Activated CD8-positive, alpha-beta T cell treated with anti-CD3 and anti-CD28 coated beads for 36 hours (primary cell): ENCODE data around the gene MYPN. TPM values are rescaled to one million over a fixed set of nuclear protein-coding genes. Genes with fewer than 3 reads are reported as not detected.
A peak's percentile ranks its signal among the peaks of the same experiment; 100 is the strongest.

Experiments
- ATAC-seq: fragments of 200-7000 bp; cut with Tn5 transposase; one replicate; pipeline ENCODE4 v1.10.0; 2021; ENCODE audit warnings: mild to moderate bottlenecking, moderate library complexity
- CTCF ChIA-PET: fragments of 350-600 bp; sonication (Branson Sonifier 250); formaldehyde crosslinking; loops from one replicate; lab custom pipeline; 2021; ENCODE audit warnings: antibody characterized with exemption; lab: Charles Lee
- POLR2A ChIA-PET: fragments of 350-600 bp; sonication (Branson Sonifier 250); formaldehyde crosslinking; loops from one replicate; lab custom pipeline; 2021; ENCODE audit warnings: antibody characterized with exemption; lab: Charles Lee
- DNase-seq: peaks from one replicate; pipeline ENCODE4 v3.0.0-alpha.2; 2020
- H3K27ac Mint-ChIP-seq: one replicate; pipeline ENCODE4 v1.8.0; 2021; ENCODE audit warnings: mild to moderate bottlenecking, mixed read lengths
- H3K27me3 Mint-ChIP-seq: one replicate; pipeline ENCODE4 v1.8.0; 2021; ENCODE audit warnings: mixed read lengths
- H3K36me3 Mint-ChIP-seq: one replicate; pipeline ENCODE4 v1.8.0; 2021; ENCODE audit warnings: low read depth, mixed read lengths
- H3K4me1 Mint-ChIP-seq: one replicate; pipeline ENCODE4 v1.8.0; 2021; ENCODE audit warnings: low read depth, mixed read lengths
- H3K4me3 Mint-ChIP-seq: one replicate; pipeline ENCODE4 v1.8.0; 2021; ENCODE audit warnings: mild to moderate bottlenecking, moderate library complexity, mixed read lengths
- H3K9me3 Mint-ChIP-seq: one replicate; pipeline ENCODE4 v1.8.0; 2021; ENCODE audit warnings: mixed read lengths
- CTCF ChIP-seq: fragments of 200-600 bp; IDR thresholded peaks from one replicate; pipeline ENCODE4 v1.8.0; 2022; ENCODE audit warnings: antibody characterized with exemption, mild to moderate bottlenecking
- intact Hi-C: fragments of 100-400 bp; cut with micrococcal nuclease; formaldehyde crosslinking; loops from one replicate; pipeline ENCODE4 v1.10.0; 2022
- total RNA-seq, 2 experiments: library from RNA; stranded (reverse); gene quantifications; one replicate each; pipeline ENCODE4 v1.2.3, GENCODE V29; 2021

The MYPN gene
- total RNA-seq, 2 experiments from 2014 or later = not detected

- intact Hi-C loops = no loop called here
- DNase-seq (no peak), ATAC-seq (no peak)
- Mint-ChIP-seq H3K4me1 (no peaks in the 10 kb centered on the region), H3K27ac (no peak overlapping the region), H3K27me3 (no peaks in the 10 kb centered on the region), H3K36me3 (no peaks in the 10 kb centered on the region), H3K9me3 (no peaks in the 10 kb centered on the region), H3K4me3 (no peak overlapping the region)
- CTCF ChIA-PET = interaction anchor here (2.2 kb wide), 1 partner anchor 10 kb away, joined by 24 read pairs; no protein-coding TSS in a partner anchor
- no peak for TF ChIP-seq CTCF
- POLR2A ChIA-PET = interaction anchor here (0.6 to 1.0 kb wide), 3 partner anchors 37 to 418 kb away, joined by 3 to 5 read pairs (median 4); no protein-coding TSS in a partner anchor
Measured at GRCh38 chr10:68222391-68222790, 113.1 kb downstream of the MYPN start.

- Mint-ChIP-seq H3K27me3 (peaks cover 8% of the 10 kb centered on the region), H3K27ac (no peak overlapping the region), H3K36me3 (no peaks in the 10 kb centered on the region), H3K4me1 (no peaks in the 10 kb centered on the region), H3K9me3 (no peaks in the 10 kb centered on the region), H3K4me3 (no peak overlapping the region)
- POLR2A ChIA-PET = interaction anchor here (0.9 to 1.6 kb wide), 3 partner anchors 14 to 108 kb away, joined by 4 to 5 read pairs (median 4); partner anchors contain the start of genes HNRNPH3 and PBLD
- intact Hi-C loops = no loop called here
- TF ChIP-seq CTCF = no peak
- CTCF ChIA-PET = interaction anchor here (1.0 to 2.2 kb wide), 3 partner anchors 11 to 110 kb away, joined by 3 to 24 read pairs (median 5); partner anchors contain the start of gene PBLD
- ATAC-seq (peak; percentile 27), DNase-seq (peak; percentile 16)
Measured at GRCh38 chr10:68223535-68224165, 114.4 kb downstream of the MYPN start.

- Mint-ChIP-seq H3K9me3 (no peaks in the 10 kb centered on the region), H3K27me3 (peaks cover 12% of the 10 kb centered on the region)
Measured at GRCh38 chr10:68224810-68225209, 115.5 kb downstream of the MYPN start.

GRCh38 chr10:68230268-68230667 is 121.0 kb downstream of the MYPN start:
- H3K27me3 Mint-ChIP-seq = peaks cover 37% of the 10 kb centered on the region
- no peak overlapping the region for H3K4me3 Mint-ChIP-seq
- no peaks in the 10 kb centered on the region for H3K9me3 Mint-ChIP-seq
- DNase-seq (no peak), ATAC-seq (no peak)
- POLR2A ChIA-PET = interaction anchor here (1.3 kb wide), 1 partner anchor 98 kb away, joined by 3 read pairs; no protein-coding TSS in a partner anchor
- peaks cover 7% of the 10 kb centered on the region for H3K4me1 Mint-ChIP-seq
- H3K27ac Mint-ChIP-seq = no peak overlapping the region
- intact Hi-C loops = loop anchor here (5.0 kb wide), 1 partner anchor 117 kb away; no protein-coding TSS in a partner anchor
- CTCF ChIA-PET = interaction anchor here (0.8 to 2.6 kb wide), 5 partner anchors 10 to 118 kb away, joined by 3 to 8 read pairs (median 7); no protein-coding TSS in a partner anchor
- no peak for TF ChIP-seq CTCF
- no peaks in the 10 kb centered on the region for H3K36me3 Mint-ChIP-seq

More at GRCh38 chr10:68224810-68225209, 115.5 kb downstream of the MYPN start:
- Mint-ChIP-seq H3K36me3 (no peaks in the 10 kb centered on the region), H3K4me1 (no peaks in the 10 kb centered on the region), H3K27ac (no peak overlapping the region), H3K4me3 (no peak overlapping the region)
- intact Hi-C loops = no loop called here
- ChIA-PET POLR2A (interaction anchor here (1.6 kb wide), 1 partner anchor 15 kb away, joined by 4 read pairs; no protein-coding TSS in a partner anchor), CTCF (interaction anchor here (4.5 kb wide), 1 partner anchor 12 kb away, joined by 19 read pairs; no protein-coding TSS in a partner anchor)
- DNase-seq (no peak), ATAC-seq (no peak)
- no peak for TF ChIP-seq CTCF
